HepG2 (cell line): ENCODE measurements around the gene SMIM12.

ENCODE experiments used
- DNMT1 ChIP-seq: sonication (generic); formaldehyde crosslinking; IDR thresholded peaks from 2 replicates; pipeline ENCODE4 v1.5.1; 2020; ENCODE audit warnings: mild to moderate bottlenecking, missing genetic modification reagents
- MIXL1 ChIP-seq: IDR thresholded peaks from 2 replicates; pipeline ENCODE4 v1.6.1; 2016
- MTA3 ChIP-seq: sonication (generic); formaldehyde crosslinking; IDR thresholded peaks from 2 replicates; pipeline ENCODE4 v1.4.0; 2020; ENCODE audit warnings: missing genetic modification reagents
- SMC3 ChIP-seq: IDR thresholded peaks from 2 replicates; pipeline ENCODE4 v1.6.1; 2011; ENCODE audit warnings: low read length, improper control_type of control experiment
- TCF7L2 ChIP-seq: IDR thresholded peaks from 2 replicates; pipeline ENCODE4 v1.6.1; 2011; ENCODE audit warnings: mild to moderate bottlenecking, low read depth, low read length, moderate library complexity
- ZFX ChIP-seq: sonication (generic); formaldehyde crosslinking; IDR thresholded peaks from 2 replicates; pipeline ENCODE4 v1.4.0; 2020; ENCODE audit warnings: mild to moderate bottlenecking, low read depth, missing genetic modification reagents, moderate library complexity
- ZNF232 ChIP-seq: sonication (generic); formaldehyde crosslinking; IDR thresholded peaks from 2 replicates; pipeline ENCODE4 v1.4.0; 2020; ENCODE audit warnings: missing genetic modification reagents, borderline replicate concordance
- ZNF274 ChIP-seq: sonication (generic); formaldehyde crosslinking; IDR thresholded peaks from 2 replicates; pipeline ENCODE4 v1.5.1; 2020; ENCODE audit warnings: mild to moderate bottlenecking, missing genetic modification reagents
- ZZZ3 ChIP-seq: sonication (generic); formaldehyde crosslinking; IDR thresholded peaks from 2 replicates; pipeline ENCODE4 v1.4.0; 2020; ENCODE audit warnings: missing genetic modification reagents, mild to moderate bottlenecking, borderline replicate concordance
- TF ChIP-seq, protein P1 (sequence below): sonication (generic); formaldehyde crosslinking; IDR thresholded peaks from 2 replicates; pipeline ENCODE4 v1.5.0; 2020; ENCODE audit warnings: mild to moderate bottlenecking, missing genetic modification reagents, moderate library complexity
- TF ChIP-seq, protein P2 (sequence below): sonication (generic); formaldehyde crosslinking; IDR thresholded peaks from 2 replicates; pipeline ENCODE4 v1.4.0; 2020; ENCODE audit warnings: missing genetic modification reagents, low read depth, mild to moderate bottlenecking, borderline replicate concordance

DNA sequence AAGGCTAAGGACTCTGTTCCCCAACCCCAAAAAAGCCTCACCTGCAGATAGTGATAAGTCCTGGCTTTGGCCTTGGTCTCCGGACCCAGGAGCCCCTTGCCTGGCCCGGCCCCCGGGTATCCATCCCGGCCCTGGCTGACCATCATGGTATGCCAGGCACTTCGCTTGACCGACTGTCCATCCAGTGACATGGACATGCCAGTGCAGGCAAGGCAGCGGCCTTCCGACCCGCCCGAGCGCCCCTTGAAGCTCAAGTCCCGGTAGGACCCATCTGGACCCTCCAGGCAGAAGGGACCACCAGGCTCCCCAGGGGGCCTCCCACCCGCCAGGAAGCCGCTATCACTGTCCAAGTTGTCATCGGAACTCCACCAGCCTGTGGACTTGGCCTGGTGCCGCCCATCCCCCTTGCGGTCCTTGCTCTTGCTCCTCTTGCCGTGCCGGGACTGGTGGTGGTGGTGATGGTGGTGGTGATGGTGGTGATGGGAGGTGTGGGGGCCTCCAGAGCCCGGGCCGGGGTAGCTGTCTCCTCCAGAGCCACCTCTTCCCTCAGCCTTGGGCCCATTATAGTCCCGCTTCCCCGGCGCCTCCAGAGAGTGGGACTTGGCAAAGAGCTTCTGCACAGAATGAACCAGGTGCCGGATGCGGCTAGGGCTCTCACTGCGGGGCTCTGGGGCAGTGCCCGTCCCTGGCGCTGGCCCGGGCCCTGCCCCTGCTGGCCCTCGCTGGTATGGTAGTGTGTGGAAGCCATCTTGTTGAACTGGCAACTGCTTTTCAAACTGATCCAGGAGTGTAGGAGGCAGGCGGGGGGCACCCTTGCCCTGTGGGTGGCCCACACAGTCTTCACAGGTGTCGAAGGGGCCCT is 44.9 kb upstream of the SMIM12 start:
- TF ChIP-seq MTA3 (CRISPR knock-in tag) (no peak), ZNF274 (CRISPR knock-in tag) (no peak), ZZZ3 (no peak), MIXL1 (CRISPR knock-in tag) (no peak), DNMT1 (CRISPR knock-in tag) (no peak), TCF7L2 (no peak), SMC3 (no peak), ZNF232 (CRISPR knock-in tag) (no peak), ZFX (no peak)
- TF ChIP-seq, protein P1, sequence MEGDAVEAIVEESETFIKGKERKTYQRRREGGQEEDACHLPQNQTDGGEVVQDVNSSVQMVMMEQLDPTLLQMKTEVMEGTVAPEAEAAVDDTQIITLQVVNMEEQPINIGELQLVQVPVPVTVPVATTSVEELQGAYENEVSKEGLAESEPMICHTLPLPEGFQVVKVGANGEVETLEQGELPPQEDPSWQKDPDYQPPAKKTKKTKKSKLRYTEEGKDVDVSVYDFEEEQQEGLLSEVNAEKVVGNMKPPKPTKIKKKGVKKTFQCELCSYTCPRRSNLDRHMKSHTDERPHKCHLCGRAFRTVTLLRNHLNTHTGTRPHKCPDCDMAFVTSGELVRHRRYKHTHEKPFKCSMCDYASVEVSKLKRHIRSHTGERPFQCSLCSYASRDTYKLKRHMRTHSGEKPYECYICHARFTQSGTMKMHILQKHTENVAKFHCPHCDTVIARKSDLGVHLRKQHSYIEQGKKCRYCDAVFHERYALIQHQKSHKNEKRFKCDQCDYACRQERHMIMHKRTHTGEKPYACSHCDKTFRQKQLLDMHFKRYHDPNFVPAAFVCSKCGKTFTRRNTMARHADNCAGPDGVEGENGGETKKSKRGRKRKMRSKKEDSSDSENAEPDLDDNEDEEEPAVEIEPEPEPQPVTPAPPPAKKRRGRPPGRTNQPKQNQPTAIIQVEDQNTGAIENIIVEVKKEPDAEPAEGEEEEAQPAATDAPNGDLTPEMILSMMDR (CRISPR knock-in tag), result no peak
- TF ChIP-seq, protein P2, sequence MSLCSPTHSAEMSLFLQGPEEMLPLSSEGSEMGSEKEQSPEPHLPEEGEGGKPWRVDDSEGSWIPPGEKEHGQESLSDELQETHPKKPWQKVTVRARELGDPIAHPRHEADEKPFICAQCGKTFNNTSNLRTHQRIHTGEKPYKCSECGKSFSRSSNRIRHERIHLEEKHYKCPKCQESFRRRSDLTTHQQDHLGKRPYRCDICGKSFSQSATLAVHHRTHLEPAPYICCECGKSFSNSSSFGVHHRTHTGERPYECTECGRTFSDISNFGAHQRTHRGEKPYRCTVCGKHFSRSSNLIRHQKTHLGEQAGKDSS (CRISPR knock-in tag), result no peak
